ENCODE data around the gene WIPI1. TPM values are rescaled to one million over a fixed set of nuclear protein-coding genes. Genes with fewer than 3 reads are reported as not detected.

The WIPI1 gene
- total and polyA plus RNA-seq, 10 of the 15 experiments (the other 5 are each of a cell fraction or from before 2014, with no cell fraction given), result 6.5 to 44.5 (median 26.2) TPM

- peak in 1 of 2 experiments; percentile 11; a peak in 1 of 4 replicates for TF ChIP-seq IKZF2 (IDR thresholded peaks at IDR 0.05)
- TF ChIP-seq MLLT1 (IDR thresholded peaks at IDR 0.05), result 0 out of 2 replicates have a peak, but pooled peaks have one; percentile 33
- no peak for TF ChIP-seq CBX5 (IDR thresholded peaks at IDR 0.05; ENCODE audit: low read depth)
These were observed 743 bp downstream of the WIPI1 start (continued) for GRCh38 chr17:68456339-68457167.

GRCh38 chr17:68455901-68456338 is 1.4 kb downstream of the WIPI1 start:
- Histone ChIP-seq H3K27ac (ENCODE audit: control insufficient read depth, insufficient read depth) (no peak overlapping the region), H2AFZ (ENCODE audit: control insufficient read depth, low read depth, low read length) (no peak overlapping the region), H3K4me3 (peak overlapping the region; percentile 77; the same call in 1 of the 2 replicates), H3K4me1 (ENCODE audit: control insufficient read depth, insufficient read depth, low read length) (peaks cover 20% of the 10 kb centered on the region), H3K27me3 (replicated peaks in 1 of 2; ENCODE audit: control insufficient read depth in 2 of 2, insufficient read depth in 2 of 2, low read length in 1 of 2) (no peaks in the 10 kb centered on the region), H3K36me3 (ENCODE audit: control insufficient read depth in 2 of 2, insufficient read depth in 2 of 2, low read length in 1 of 2) (peaks cover 0 to 3% of the 10 kb centered on the region in 2 experiments; a peak in 1 of 4 replicates), H4K20me1 (ENCODE audit: control insufficient read depth, insufficient read depth) (no peaks in the 10 kb centered on the region), H3K79me2 (ENCODE audit: control insufficient read depth, insufficient read depth, low read length) (peaks cover 8% of the 10 kb centered on the region; the same call in 1 of the 2 replicates), H3K9ac (ENCODE audit: control insufficient read depth, insufficient read depth, low read length) (peak overlapping the region; percentile 46), H3K9me3 (replicated peaks; ENCODE audit: control insufficient read depth, insufficient read depth, low read length) (no peaks in the 10 kb centered on the region), H3K4me2 (ENCODE audit: control insufficient read depth, insufficient read depth) (peak overlapping the region; percentile 91)
- 60% methylated on average over 4 of the region's 4 CpGs for WGBS (ENCODE audit: insufficient coverage, insufficient replicate concordance, low lambda C conversion rate, missing lambda C conversion rate)
- TF ChIP-seq CEBPB (IDR thresholded peaks at IDR 0.05; ENCODE audit: borderline replicate concordance in 1 of 2, low read depth in 2 of 2, low read length in 2 of 2), result no peak
- 0 out of 2 replicates have a peak, but pooled peaks have one; percentile 21 for TF ChIP-seq RUNX3 (IDR thresholded peaks at IDR 0.05; ENCODE audit: low read length)
- in situ Hi-C loops (cut with MboI) (loop anchor here (5.0 kb wide), 2 partner anchors 194 to 274 kb away; no protein-coding TSS in a partner anchor), intact Hi-C loops (cut with micrococcal nuclease; ENCODE audit: unreplicated experiment) (no loop called here)
- DNase-seq (ENCODE audit: low read depth, low spot score), result no peak
- ChIA-PET CTCF (interaction anchor here (0.6 to 10.9 kb wide), 7 partner anchors 10 to 274 kb away, joined by 3 to 222 read pairs (median 4); no protein-coding TSS in a partner anchor), SMC1A (ENCODE audit: uncharacterized antibody, unreplicated experiment) (interaction anchor here (0.6 to 16.2 kb wide), 10 partner anchors 10 to 285 kb away, joined by 3 to 288 read pairs (median 4); no protein-coding TSS in a partner anchor), RAD21 (ENCODE audit: unreplicated experiment) (interaction anchor here (0.6 to 14.6 kb wide), 5 partner anchors 17 to 661 kb away, joined by 3 to 157 read pairs (median 4); no protein-coding TSS in a partner anchor), POLR2A (interaction anchor here (0.6 to 5.6 kb wide), 11 partner anchors 10 to 275 kb away, joined by 3 to 55 read pairs (median 5); partner anchors contain the start of genes AMZ2, ARSG and SLC16A6)
- no TSS peak for BruUV-seq (replicated peaks)
- no peak for FAIRE-seq
- ATAC-seq, result no peak
